Subcutaneous abdominal adipose tissue (tissue), 5 donors: ENCODE data around the gene MSLN.

Source experiments
- H3K27ac ChIP-seq: one replicate; pipeline ENCODE4 v1.7.0; 2013; ENCODE audit warnings: low read depth, mild to moderate bottlenecking, inconsistent platforms, low read length, moderate library complexity
- H3K27me3 ChIP-seq, 5 donors: one replicate each; pipeline ENCODE4 v1.7.0; 2013; ENCODE audit warnings: low read length in 5 of 5, inconsistent platforms in 1 of 5; ENCODE audit not compliant: control insufficient read depth in 5 of 5, insufficient read depth in 4 of 5
- H3K36me3 ChIP-seq, 5 donors: one replicate each; pipeline ENCODE4 v1.7.0; 2013; ENCODE audit warnings: low read length in 5 of 5; ENCODE audit not compliant: control insufficient read depth in 5 of 5, insufficient read depth in 5 of 5
- H3K4me1 ChIP-seq, 5 donors: one replicate each; pipeline ENCODE4 v1.7.0; 2013; ENCODE audit warnings: low read length in 5 of 5, mild to moderate bottlenecking in 3 of 5, moderate library complexity in 1 of 5; ENCODE audit not compliant: control insufficient read depth in 5 of 5, insufficient read depth in 5 of 5
- H3K4me3 ChIP-seq, 5 donors: one replicate each; pipeline ENCODE4 v1.7.0; 2013; ENCODE audit warnings: low read length in 5 of 5, low read depth in 1 of 5
- H3K9ac ChIP-seq, 5 donors: one replicate each; pipeline ENCODE4 v1.7.0; 2013; ENCODE audit warnings: low read length in 5 of 5, mild to moderate bottlenecking in 4 of 5, moderate library complexity in 3 of 5
- H3K9me3 ChIP-seq, 5 donors: one replicate each; pipeline ENCODE4 v1.7.0; 2013; ENCODE audit warnings: low read length in 5 of 5; ENCODE audit not compliant: control insufficient read depth in 5 of 5
- donor health status: healthy.
- donor health status: healthy.
- donor health status: healthy.
- donor health status: healthy.
- donor health status: healthy.

The MSLN gene

DNA sequence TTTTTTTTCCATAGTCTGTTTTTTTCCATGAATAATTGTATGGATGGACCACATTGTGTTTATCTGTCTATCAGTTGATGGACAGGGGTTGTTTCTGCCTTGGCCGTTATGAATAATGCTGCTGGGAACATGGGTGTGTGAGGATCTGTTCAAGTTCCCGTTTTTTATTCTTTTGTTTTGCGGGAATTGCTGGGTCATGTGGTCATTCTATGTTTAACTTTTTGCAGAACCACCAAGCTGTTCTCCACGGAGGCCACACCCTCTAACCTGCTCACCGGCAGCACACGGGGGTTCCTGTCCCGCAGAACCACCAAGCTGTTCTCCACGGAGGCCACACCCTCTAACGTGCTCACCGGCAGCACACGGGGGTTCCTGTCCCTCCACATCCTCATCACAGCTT, 5.9 kb upstream of the MSLN start:
- Histone ChIP-seq H3K4me1 (no peaks in the 10 kb centered on the region), H3K27me3 (peaks cover 0 to 17% (median 0%) of the 10 kb centered on the region in 5 donors), H3K4me3 (no peak overlapping the region), H3K9ac (no peak overlapping the region), H3K27ac (no peak overlapping the region), H3K36me3 (no peaks in the 10 kb centered on the region), H3K9me3 (peaks cover 0 to 5% (median 0%) of the 10 kb centered on the region in 5 donors)

- no peak overlapping the region for H3K4me3 ChIP-seq
- H3K9me3 ChIP-seq, result peaks cover 0 to 5% (median 0%) of the 10 kb centered on the region in 5 donors
- H3K4me1 ChIP-seq, result no peaks in the 10 kb centered on the region
- H3K36me3 ChIP-seq, result no peaks in the 10 kb centered on the region
- no peak overlapping the region for H3K27ac ChIP-seq
- no peak overlapping the region for H3K9ac ChIP-seq
- H3K27me3 ChIP-seq, result peaks cover 0 to 16% (median 3%) of the 10 kb centered on the region in 5 donors
Observed at GRCh38 chr16:756428-756827, 4.1 kb upstream of the MSLN start.

DNA sequence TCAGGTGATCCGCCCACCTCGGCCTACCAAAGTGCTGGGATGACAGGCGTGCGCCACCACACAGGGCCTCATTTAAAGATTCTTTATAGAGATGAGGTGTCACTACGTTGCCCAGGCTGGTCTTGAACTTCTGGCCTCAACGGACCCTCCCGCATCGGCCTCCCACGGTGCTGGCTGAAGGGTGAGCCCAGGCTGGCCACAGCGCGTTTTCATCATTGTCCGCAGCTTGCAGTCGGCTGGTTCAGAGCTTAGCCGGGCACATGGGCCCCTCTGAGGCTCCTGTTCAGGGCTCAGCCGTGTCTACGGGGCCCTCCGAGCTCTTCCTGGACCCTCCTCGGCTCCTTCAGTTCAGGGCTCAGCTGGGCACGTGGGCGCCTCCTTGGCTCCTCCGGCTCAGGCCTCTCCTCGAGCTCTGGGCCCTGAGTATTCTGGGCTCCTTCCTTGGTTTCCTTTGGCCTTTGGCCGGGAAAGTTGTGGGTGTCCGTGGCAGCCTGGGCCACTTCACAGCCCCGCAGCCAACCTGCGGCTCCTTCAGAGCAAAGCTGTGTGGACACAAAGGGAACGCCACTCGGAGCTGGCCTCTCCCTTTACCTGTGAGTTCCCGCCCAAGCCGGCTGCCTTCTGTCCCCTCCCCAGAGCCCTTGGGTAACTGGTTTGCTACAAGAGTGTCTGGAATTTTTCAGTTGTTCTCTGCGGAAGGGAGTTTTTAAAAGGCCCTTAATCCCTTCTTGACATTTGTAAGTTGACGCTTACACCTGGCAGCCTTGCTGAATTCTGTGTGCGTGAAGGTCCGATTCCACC, 1.2 kb upstream of the MSLN start:
- H3K27me3 ChIP-seq, result peaks cover 9 to 21% (median 16%) of the 10 kb centered on the region in 5 donors

DNA sequence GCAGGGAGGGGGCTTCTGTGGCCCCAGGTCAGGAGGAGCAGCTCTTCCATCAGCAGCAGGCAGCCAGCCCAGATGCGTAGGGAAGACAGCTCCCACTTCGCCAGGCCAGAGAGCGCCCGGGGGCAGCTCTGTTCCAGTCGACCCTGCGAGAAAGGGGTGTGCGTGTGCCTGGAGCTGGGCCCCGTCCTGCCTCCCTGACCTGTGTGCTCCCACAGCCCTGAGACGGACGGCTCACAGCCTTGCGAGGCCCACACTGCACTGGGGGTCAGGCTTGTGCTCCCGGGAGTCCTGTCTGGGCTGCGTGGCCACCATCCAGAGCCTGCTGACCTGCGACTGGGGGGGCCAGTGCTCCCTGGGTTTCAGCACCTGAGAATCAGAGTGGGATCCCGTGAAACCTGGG, 469 bp upstream of the MSLN start:
- Histone ChIP-seq H3K9ac (no peak overlapping the region), H3K27ac (no peak overlapping the region), H3K4me3 (no peak overlapping the region), H3K9me3 (peaks cover 0 to 5% (median 0%) of the 10 kb centered on the region in 5 donors), H3K4me1 (no peaks in the 10 kb centered on the region), H3K36me3 (no peaks in the 10 kb centered on the region), H3K27me3 (peaks cover 9 to 25% (median 16%) of the 10 kb centered on the region in 5 donors)

More for the DNA sequence above, 1.2 kb upstream of the MSLN start:
- Histone ChIP-seq H3K36me3 (no peaks in the 10 kb centered on the region), H3K4me3 (no peak overlapping the region), H3K9me3 (peaks cover 0 to 5% (median 0%) of the 10 kb centered on the region in 5 donors), H3K9ac (no peak overlapping the region), H3K27ac (no peak overlapping the region), H3K4me1 (no peaks in the 10 kb centered on the region)

- Histone ChIP-seq H3K27me3 (peaks cover 9 to 29% (median 25%) of the 10 kb centered on the region in 5 donors), H3K36me3 (no peaks in the 10 kb centered on the region), H3K4me3 (no peak overlapping the region), H3K4me1 (no peaks in the 10 kb centered on the region), H3K9me3 (no peaks in the 10 kb centered on the region), H3K9ac (no peak overlapping the region), H3K27ac (no peak overlapping the region)
Observed at GRCh38 chr16:761625-762513, 1.3 kb downstream of the MSLN start.

DNA sequence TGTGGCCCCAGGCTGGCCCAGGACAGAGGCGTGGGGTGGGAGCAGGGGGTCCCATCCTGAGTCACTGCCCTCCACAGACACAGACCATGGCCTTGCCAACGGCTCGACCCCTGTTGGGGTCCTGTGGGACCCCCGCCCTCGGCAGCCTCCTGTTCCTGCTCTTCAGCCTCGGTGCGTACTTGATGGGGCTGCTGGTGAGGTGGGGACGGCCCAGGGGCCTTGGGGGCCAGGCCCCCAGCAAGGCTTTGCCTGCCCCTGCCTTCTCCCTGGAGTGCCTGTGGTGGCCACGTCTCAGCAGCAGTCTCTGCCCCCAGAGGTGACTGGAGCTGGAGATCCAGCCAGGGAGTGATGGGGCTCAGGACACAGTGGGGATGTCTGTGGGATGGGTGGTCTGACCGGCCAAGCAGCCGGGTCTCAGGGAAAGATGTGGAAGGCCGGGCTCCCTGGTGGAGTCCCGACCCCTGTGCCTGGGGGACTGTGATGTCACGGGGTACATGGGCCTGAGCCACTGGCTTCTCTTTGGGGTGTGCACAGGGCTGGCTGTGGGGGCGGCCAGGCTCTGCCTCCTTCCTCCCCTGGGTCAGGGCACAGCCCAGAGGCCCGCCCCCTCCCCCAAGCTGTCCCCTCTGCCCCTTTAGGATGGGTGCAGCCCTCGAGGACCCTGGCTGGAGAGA, 2.2 kb downstream of the MSLN start:
- Histone ChIP-seq H3K9me3 (no peaks in the 10 kb centered on the region), H3K27me3 (peaks cover 9 to 29% (median 25%) of the 10 kb centered on the region in 5 donors), H3K36me3 (no peaks in the 10 kb centered on the region), H3K27ac (no peak overlapping the region), H3K4me3 (no peak overlapping the region), H3K9ac (no peak overlapping the region), H3K4me1 (no peaks in the 10 kb centered on the region)

- Histone ChIP-seq H3K9ac (no peak overlapping the region), H3K4me3 (no peak overlapping the region), H3K27ac (no peak overlapping the region), H3K9me3 (no peaks in the 10 kb centered on the region), H3K27me3 (peaks cover 10 to 29% (median 25%) of the 10 kb centered on the region in 5 donors), H3K36me3 (no peaks in the 10 kb centered on the region), H3K4me1 (no peaks in the 10 kb centered on the region)
Observed at GRCh38 chr16:763369-764183, 3.0 kb downstream of the MSLN start.

- Histone ChIP-seq H3K9me3 (no peaks in the 10 kb centered on the region), H3K36me3 (no peaks in the 10 kb centered on the region), H3K27me3 (peaks cover 14 to 30% (median 26%) of the 10 kb centered on the region in 5 donors), H3K4me1 (no peaks in the 10 kb centered on the region), H3K27ac (no peak overlapping the region), H3K4me3 (no peak overlapping the region), H3K9ac (no peak overlapping the region)
Observed at GRCh38 chr16:764184-764750, 3.7 kb downstream of the MSLN start.

- peaks cover 17 to 36% (median 33%) of the 10 kb centered on the region in 5 donors for H3K27me3 ChIP-seq
- no peaks in the 10 kb centered on the region for H3K4me1 ChIP-seq
- no peak overlapping the region for H3K27ac ChIP-seq
- H3K9ac ChIP-seq, result no peak overlapping the region
- H3K4me3 ChIP-seq, result no peak overlapping the region
- no peaks in the 10 kb centered on the region for H3K36me3 ChIP-seq
- no peaks in the 10 kb centered on the region for H3K9me3 ChIP-seq
Observed at GRCh38 chr16:764848-765487, 4.4 kb downstream of the MSLN start.
